GM19025 (cell line): ENCODE measurements around the gene CPEB3.
"Not testable (repeated sequence)": the region's sequence is repeated elsewhere in the genome, so short reads cannot be mapped to it uniquely, and the experiment has no call there.

Experiments
- ATAC-seq: cut with Tn5 transposase; IDR thresholded peaks from one replicate; pipeline ENCODE4 v1.9.1; 2021; ENCODE audit warnings: mild to moderate bottlenecking, low read depth, moderate library complexity; ENCODE audit not compliant: unreplicated experiment

Gene CPEB3

GRCh38 chr10:92052741-92053140 lies 238.1 kb downstream of the CPEB3 start:
- no peak for ATAC-seq

DNA sequence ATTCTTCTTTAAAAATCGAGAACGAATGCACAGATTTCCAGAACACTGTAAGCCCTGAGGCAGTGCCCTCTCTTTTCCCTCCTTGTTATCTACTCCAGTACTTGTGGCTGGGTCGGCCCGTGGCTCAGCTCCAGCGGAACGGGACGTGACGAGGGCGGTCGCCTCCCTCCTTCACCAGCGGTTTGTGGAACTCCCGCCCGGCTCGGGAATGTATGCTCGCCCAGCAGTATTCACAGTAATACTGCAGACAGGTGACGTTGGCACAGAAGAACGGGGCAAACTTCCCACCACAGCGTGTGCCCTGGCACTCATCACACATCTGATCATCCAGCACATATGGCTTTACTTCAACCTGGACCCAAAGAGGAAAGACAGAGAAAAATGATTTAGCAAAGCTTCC lies 238.8 kb downstream of the CPEB3 start:
- ATAC-seq, result no peak

- no peak for ATAC-seq
Observed at GRCh38 chr10:92047215-92047614, 243.7 kb downstream of the CPEB3 start.

DNA sequence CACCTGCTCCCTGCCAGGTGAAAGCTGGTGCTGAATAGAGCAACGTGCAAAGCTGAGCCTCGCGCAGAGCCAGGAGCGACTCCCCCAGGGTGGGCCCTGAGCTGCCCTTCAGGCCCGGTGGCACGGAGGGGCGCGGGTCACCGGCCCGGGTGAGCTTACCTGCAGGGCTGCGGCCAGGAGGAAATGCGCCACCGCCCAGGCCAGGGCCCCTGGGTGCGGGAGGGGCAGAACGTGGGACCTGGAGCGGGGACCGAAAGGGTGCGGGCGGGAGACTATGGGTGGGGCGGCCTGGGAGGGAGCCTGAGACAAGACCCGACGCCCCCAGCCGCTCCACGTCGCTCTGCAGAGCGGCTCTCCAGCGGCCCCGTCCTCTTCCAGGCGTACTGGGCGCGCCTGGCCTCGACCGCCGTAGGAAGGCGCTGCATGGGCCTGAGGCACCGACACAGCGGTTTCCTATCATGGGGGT lies 245.2 kb downstream of the CPEB3 start:
- no peak for ATAC-seq

DNA sequence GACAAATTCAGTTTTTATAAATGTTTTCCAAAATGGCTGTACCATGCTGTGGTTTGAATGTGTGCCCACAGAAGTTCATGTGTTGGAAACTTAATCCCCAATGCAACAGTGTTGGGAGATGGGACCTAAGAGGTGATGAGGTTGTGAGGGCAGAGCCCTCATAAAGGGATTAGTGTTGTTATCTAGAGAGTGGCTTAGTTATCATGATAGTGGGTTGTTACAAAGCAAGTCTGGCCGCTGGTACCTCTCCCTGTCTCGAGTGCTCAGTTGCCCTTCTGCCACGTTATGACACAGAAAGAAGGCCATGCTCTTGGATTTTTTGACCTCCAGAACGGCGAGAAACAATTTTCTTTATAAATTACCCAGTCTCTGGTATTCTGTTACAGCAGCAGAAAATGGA lies 248.3 kb downstream of the CPEB3 start:
- no peak for ATAC-seq

DNA sequence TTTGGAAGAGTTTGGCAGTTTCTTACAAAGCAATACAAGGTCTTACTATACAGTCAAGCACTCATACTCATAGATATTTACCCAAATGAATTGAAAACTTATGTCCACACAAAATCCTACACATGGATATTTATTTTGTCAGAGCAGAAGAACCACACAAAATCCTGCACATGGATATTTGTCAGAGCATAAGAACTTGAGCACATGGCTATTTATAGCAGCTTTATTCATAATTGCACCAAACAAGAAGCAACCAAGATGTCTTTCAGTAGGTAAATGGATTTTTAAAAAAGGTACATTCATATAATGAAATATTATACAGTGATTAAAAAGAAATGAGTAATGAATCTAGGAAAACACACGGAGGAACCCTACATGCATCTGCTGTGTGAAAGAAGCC lies 251.9 kb downstream of the CPEB3 start:
- no peak for ATAC-seq

GRCh38 chr10:92033070-92033469 lies 257.8 kb downstream of the CPEB3 start:
- ATAC-seq, result not testable (repeated sequence)

DNA sequence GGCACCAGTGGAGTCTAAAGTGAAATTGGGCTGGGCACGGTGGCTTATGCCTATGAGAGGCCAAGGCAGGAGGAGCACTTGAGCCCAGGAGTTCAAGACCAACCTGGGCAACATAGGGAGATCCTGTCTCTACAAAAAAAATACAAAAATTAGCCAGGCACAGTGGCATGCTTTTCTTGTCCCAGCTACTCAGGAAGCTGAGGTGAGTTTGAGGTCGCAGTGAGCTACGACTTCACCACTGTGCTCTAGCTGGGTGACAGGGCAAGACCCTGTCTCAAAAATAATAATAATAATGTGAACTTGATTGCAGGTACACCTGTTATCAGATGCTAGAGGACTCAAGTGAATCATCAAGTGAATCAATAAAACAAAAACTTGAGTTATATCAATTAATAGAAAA lies 259.3 kb downstream of the CPEB3 start:
- ATAC-seq, result no peak

DNA sequence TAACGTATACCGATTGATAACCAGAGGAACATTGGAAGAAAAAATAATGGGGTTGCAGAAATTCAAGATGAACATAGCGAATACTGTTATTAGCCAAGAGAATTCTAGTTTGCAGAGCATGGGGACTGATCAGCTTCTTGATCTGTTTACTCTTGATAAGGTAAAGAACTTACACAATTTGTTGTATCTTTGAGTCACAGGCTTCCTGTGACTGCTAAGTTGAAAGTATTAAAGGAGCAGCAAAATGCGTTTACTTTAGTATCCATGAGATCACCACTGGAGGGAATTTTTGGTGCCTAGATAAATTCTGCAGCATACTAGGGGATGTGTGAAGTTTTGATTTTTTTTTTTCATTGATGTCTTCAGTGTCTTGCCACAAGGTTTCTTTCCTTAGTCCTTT lies 263.7 kb downstream of the CPEB3 start:
- ATAC-seq, result no peak

DNA sequence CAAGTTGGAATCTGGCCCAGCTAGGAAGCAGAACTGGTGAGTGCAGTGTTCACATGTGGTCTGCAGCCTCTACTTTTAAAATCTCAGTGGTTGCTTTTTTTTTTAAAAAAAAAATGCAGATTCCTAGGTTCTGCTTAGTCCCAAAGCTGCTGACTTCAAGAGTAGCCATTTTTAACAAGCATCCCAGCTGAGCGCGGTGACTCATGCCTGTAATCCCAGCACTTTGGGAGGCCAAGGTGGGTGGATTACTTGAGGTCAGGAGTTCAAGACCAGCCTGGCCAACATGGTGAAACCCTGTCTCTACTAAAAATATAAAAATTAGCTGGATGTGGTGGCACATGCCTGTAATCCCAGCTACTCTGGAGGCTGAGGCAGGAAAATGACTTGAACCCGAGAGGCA lies 265.5 kb downstream of the CPEB3 start:
- not testable (repeated sequence) for ATAC-seq

DNA sequence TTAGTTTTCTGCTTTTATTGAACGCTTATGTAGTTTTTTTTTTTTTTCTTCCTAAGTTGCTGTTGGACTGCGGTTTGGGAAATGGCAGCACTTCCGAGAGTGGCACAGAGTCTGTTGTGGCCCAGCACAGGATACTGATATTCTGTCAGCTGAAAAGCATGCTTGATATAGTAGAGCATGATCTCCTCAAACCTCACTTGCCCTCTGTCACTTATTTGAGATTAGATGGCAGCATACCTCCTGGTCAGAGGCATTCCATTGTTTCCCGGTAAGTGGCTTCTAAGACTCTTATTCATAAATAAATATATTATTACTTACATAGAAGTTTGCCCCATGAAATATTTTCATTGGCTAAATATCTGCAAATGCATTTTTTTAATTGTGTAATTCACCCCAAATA lies 266.2 kb downstream of the CPEB3 start:
- ATAC-seq, result no peak

GRCh38 chr10:92014620-92015019 lies 276.3 kb downstream of the CPEB3 start:
- ATAC-seq, result no peak

GRCh38 chr10:92011560-92012214 lies 279.2 kb downstream of the CPEB3 start:
- no peak for ATAC-seq

- ATAC-seq, result no peak
Observed at GRCh38 chr10:92010047-92010735, 280.7 kb downstream of the CPEB3 start.

- ATAC-seq, result no peak
Observed at GRCh38 chr10:92009445-92009844, 281.4 kb downstream of the CPEB3 start.

GRCh38 chr10:92005978-92006377 lies 284.9 kb downstream of the CPEB3 start:
- ATAC-seq, result no peak

DNA sequence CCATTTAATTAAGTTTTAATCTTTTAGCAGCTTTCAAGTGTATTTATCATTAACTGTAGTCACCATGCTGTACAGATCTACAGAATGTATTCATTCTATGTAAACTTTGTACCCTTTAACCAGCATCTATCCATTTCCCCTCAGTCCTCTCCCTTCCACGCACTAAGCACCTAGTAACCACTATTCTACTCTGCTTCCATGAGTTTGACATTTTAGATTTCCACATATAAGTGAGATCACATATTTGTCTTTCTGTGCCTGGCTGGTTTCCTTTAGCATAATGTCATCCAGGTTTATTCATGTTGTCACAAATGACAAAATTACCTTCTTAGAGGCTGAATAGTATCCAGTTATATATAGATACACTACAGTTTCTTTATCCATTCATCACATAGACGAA lies 287.6 kb downstream of the CPEB3 start:
- ATAC-seq, result no peak

GRCh38 chr10:92001995-92002394 lies 288.9 kb downstream of the CPEB3 start:
- ATAC-seq, result no peak

GRCh38 chr10:92001581-92001980 lies 289.3 kb downstream of the CPEB3 start:
- ATAC-seq, result no peak
